H9 (cell line): ENCODE data around the gene ACSM3. TPM values are rescaled to one million over a fixed set of nuclear protein-coding genes. Genes with fewer than 3 reads are reported as not detected.

ENCODE experiments used
- DNase-seq: peaks from one replicate; pipeline ENCODE4 v3.0.0-alpha.2; 2017
- H2AFZ ChIP-seq: one replicate; pipeline ENCODE4 v1.6.1; 2013; ENCODE audit warnings: mild to moderate bottlenecking, low read length, control low read depth, moderate library complexity
- H2AK5ac ChIP-seq: 2 replicates; pipeline ENCODE4 v1.6.1; 2013; ENCODE audit warnings: low read length, control low read depth, mixed read lengths; ENCODE audit not compliant: insufficient read length
- H2BK120ac ChIP-seq: one replicate; pipeline ENCODE4 v1.6.1; 2013; ENCODE audit warnings: low read depth, mild to moderate bottlenecking, low read length, control low read depth, inconsistent platforms; ENCODE audit not compliant: poor library complexity, severe bottlenecking
- H2BK12ac ChIP-seq: 2 replicates; pipeline ENCODE4 v1.6.1; 2013; ENCODE audit warnings: low read length, control low read depth, mixed read lengths, low read depth; ENCODE audit not compliant: insufficient read length
- H2BK15ac ChIP-seq: 2 replicates; pipeline ENCODE4 v1.6.1; 2013; ENCODE audit warnings: low read depth, low read length, control low read depth
- H2BK20ac ChIP-seq: one replicate; pipeline ENCODE4 v1.6.1; 2013; ENCODE audit warnings: low read depth, mild to moderate bottlenecking, low read length, control low read depth, inconsistent platforms; ENCODE audit not compliant: poor library complexity, severe bottlenecking
- H2BK5ac ChIP-seq: 2 replicates; pipeline ENCODE4 v1.6.1; 2013; ENCODE audit warnings: low read length, control low read depth, mixed read lengths; ENCODE audit not compliant: insufficient read length
- H3K14ac ChIP-seq: 2 replicates; pipeline ENCODE4 v1.6.1; 2013; ENCODE audit warnings: low read length, control low read depth; ENCODE audit not compliant: insufficient read depth
- H3K18ac ChIP-seq: 2 replicates; pipeline ENCODE4 v1.6.1; 2013; ENCODE audit warnings: low read depth, mild to moderate bottlenecking, mixed read lengths, low read length, control low read depth; ENCODE audit not compliant: insufficient read length
- H3K23ac ChIP-seq: 2 replicates; pipeline ENCODE4 v1.6.1; 2013; ENCODE audit warnings: low read length, control low read depth, mixed read lengths, low read depth; ENCODE audit not compliant: insufficient read length
- H3K23me2 ChIP-seq: 2 replicates; pipeline ENCODE4 v1.6.1; 2013; ENCODE audit warnings: low read depth, mild to moderate bottlenecking, mixed read lengths, low read length, control low read depth; ENCODE audit not compliant: insufficient read length, poor library complexity, severe bottlenecking
- H3K27ac ChIP-seq: 2 replicates; pipeline ENCODE4 v1.5.1; 2013; ENCODE audit warnings: low read length, control low read depth, mixed read lengths, low read depth; ENCODE audit not compliant: insufficient read length
- H3K27me3 ChIP-seq: 2 replicates; pipeline ENCODE4 v1.6.1; 2013; ENCODE audit warnings: low read length, control low read depth, inconsistent platforms; ENCODE audit not compliant: insufficient read depth
- H3K4ac ChIP-seq: 2 replicates; pipeline ENCODE4 v1.6.1; 2013; ENCODE audit warnings: low read depth, mild to moderate bottlenecking, control low read depth, inconsistent platforms, low read length, moderate library complexity
- H3K4me1 ChIP-seq: 2 replicates; pipeline ENCODE4 v1.6.1; 2013; ENCODE audit warnings: low read length, control low read depth, inconsistent platforms; ENCODE audit not compliant: insufficient read depth
- H3K4me2 ChIP-seq: 2 replicates; pipeline ENCODE4 v1.6.1; 2013; ENCODE audit warnings: low read length, control low read depth, mixed read lengths; ENCODE audit not compliant: insufficient read length, insufficient read depth
- H3K56ac ChIP-seq: 2 replicates; pipeline ENCODE4 v1.6.1; 2013; ENCODE audit warnings: low read depth, mild to moderate bottlenecking, mixed read lengths, low read length, control low read depth; ENCODE audit not compliant: insufficient read length
- H3K79me1 ChIP-seq: 2 replicates; pipeline ENCODE4 v1.6.1; 2013; ENCODE audit warnings: low read depth, mild to moderate bottlenecking, moderate library complexity, low read length, control low read depth, inconsistent platforms; ENCODE audit not compliant: insufficient read depth, poor library complexity, severe bottlenecking
- H3K79me2 ChIP-seq: 2 replicates; pipeline ENCODE4 v1.6.1; 2013; ENCODE audit warnings: low read length, control low read depth, inconsistent platforms; ENCODE audit not compliant: insufficient read depth
- H3K9ac ChIP-seq: 2 replicates; pipeline ENCODE4 v1.6.1; 2013; ENCODE audit warnings: low read length, control low read depth, mixed read lengths; ENCODE audit not compliant: insufficient read length; ENCODE audit errors: extremely low read depth
- H3K9me3 ChIP-seq: one replicate; pipeline ENCODE4 v1.6.1; 2013; ENCODE audit warnings: low read depth, low read length, inconsistent platforms; ENCODE audit not compliant: control insufficient read depth
- H3T11ph ChIP-seq: one replicate; pipeline ENCODE4 v1.6.1; 2013; ENCODE audit warnings: mild to moderate bottlenecking, low read length, control low read depth, inconsistent platforms
- H4K20me1 ChIP-seq: one replicate; pipeline ENCODE4 v1.6.1; 2013; ENCODE audit not compliant: control insufficient read depth, insufficient read length, insufficient read depth
- H4K5ac ChIP-seq: 2 replicates; pipeline ENCODE4 v1.6.1; 2013; ENCODE audit warnings: low read depth, mild to moderate bottlenecking, mixed read lengths, low read length, control low read depth; ENCODE audit not compliant: insufficient read length
- H4K8ac ChIP-seq: replicated peaks from 2 replicates; pipeline ENCODE4 v1.6.1; 2013; ENCODE audit warnings: low read length, control low read depth, mixed read lengths, low read depth; ENCODE audit not compliant: insufficient read length
- H4K91ac ChIP-seq: 2 replicates; pipeline ENCODE4 v1.6.1; 2013; ENCODE audit warnings: low read depth, mild to moderate bottlenecking, moderate library complexity, mixed read lengths, low read length, control low read depth; ENCODE audit not compliant: insufficient read length
- H3K27ac Mint-ChIP-seq, 3 experiments: 2 replicates in 2 of 3; 3 replicates in 1 of 3; pipeline ENCODE4 v1.8.0; 2020 to 2021; ENCODE audit warnings: mixed read lengths in 3 of 3, mild to moderate bottlenecking in 1 of 3, moderate library complexity in 1 of 3
- H3K27me3 Mint-ChIP-seq: 2 replicates; pipeline ENCODE4 v1.8.0; 2021; ENCODE audit warnings: low read depth, mild to moderate bottlenecking, moderate library complexity, mixed read lengths
- H3K36me3 Mint-ChIP-seq, 3 experiments: 2 replicates in 2 of 3; 3 replicates in 1 of 3; pipeline ENCODE4 v1.8.0; 2020 to 2021; ENCODE audit warnings: low read depth in 3 of 3, mixed read lengths in 3 of 3; ENCODE audit not compliant: insufficient read depth in 1 of 3
- H3K4me1 Mint-ChIP-seq, 2 experiments: 2 replicates each; pipeline ENCODE4 v1.8.0; 2020; ENCODE audit warnings: mixed read lengths in 2 of 2
- H3K4me3 Mint-ChIP-seq, 2 experiments: 2 replicates in 1 of 2; 3 replicates in 1 of 2; pipeline ENCODE4 v1.8.0; 2020 to 2021; ENCODE audit warnings: mild to moderate bottlenecking in 2 of 2, mixed read lengths in 2 of 2, moderate library complexity in 1 of 2
- H3K9me3 Mint-ChIP-seq, 2 experiments: 2 replicates in 1 of 2; 3 replicates in 1 of 2; pipeline ENCODE4 v1.8.0; 2020; ENCODE audit warnings: mild to moderate bottlenecking in 2 of 2, mixed read lengths in 2 of 2, moderate library complexity in 1 of 2
- CTCF ChIP-seq: fragments of 200-600 bp; sonication (generic); conservative IDR thresholded peaks from 3 replicates; pipeline ENCODE4 v1.8.0; 2021; ENCODE audit warnings: antibody characterized with exemption, mild to moderate bottlenecking
- WGBS: extraction: QIAGEN DNeasy Blood & Tissue Kit; methylation state at CpG from one replicate; pipeline ENCODE4 v1.1.7; 2013; ENCODE audit warnings: missing lambda C conversion rate, low lambda C conversion rate, mixed read lengths; ENCODE audit not compliant: insufficient read length; ENCODE audit errors: extremely low coverage; 5-methylcytosine and 5-hydroxymethylcytosine counted together
- total RNA-seq: library from RNA; stranded (reverse); gene quantifications from 2 replicates; pipeline ENCODE4 v1.2.1, GENCODE V29; 2021

The ACSM3 gene
- total RNA-seq, 1 experiment from 2014 or later, result 3.1 TPM

- Mint-ChIP-seq H3K27ac (no peak overlapping the region), H3K27me3 (no peaks in the 10 kb centered on the region; the same call in 1 of the 2 replicates), H3K9me3 (no peaks in the 10 kb centered on the region), H3K4me1 (no peaks in the 10 kb centered on the region), H3K4me3 (no peak overlapping the region), H3K36me3 (peaks cover 17 to 41% (median 39%) of the 10 kb centered on the region in 3 experiments; a peak in 6 of 7 replicates)
- H2BK120ac ChIP-seq, result no peak overlapping the region
- no peak overlapping the region for H2BK20ac ChIP-seq
- no peak overlapping the region for H2AK5ac ChIP-seq
- H3K9me3 ChIP-seq, result no peaks in the 10 kb centered on the region
- no peak overlapping the region for H3K27ac ChIP-seq
- H3K4ac ChIP-seq, result no peak overlapping the region
- H3T11ph ChIP-seq, result no peak overlapping the region
- H4K91ac ChIP-seq, result no peak overlapping the region
- no peak for TF ChIP-seq CTCF
- no peak overlapping the region for H3K14ac ChIP-seq
- H4K20me1 ChIP-seq, result no peaks in the 10 kb centered on the region
- no peak overlapping the region for H2BK5ac ChIP-seq
- no peak overlapping the region for H4K5ac ChIP-seq
- no peak overlapping the region for H3K18ac ChIP-seq
- no peak overlapping the region for H3K9ac ChIP-seq
- no peak overlapping the region for H3K4me2 ChIP-seq
- no peak overlapping the region for H2BK15ac ChIP-seq
- no peaks in the 10 kb centered on the region for H3K4me1 ChIP-seq
- no CpG with 5 or more reads among the region's 3 CpGs for WGBS
- no peak overlapping the region for H2BK12ac ChIP-seq
- no peak overlapping the region for H2AFZ ChIP-seq
- H3K23me2 ChIP-seq, result no peaks in the 10 kb centered on the region
- no peak overlapping the region for H4K8ac ChIP-seq
- H3K79me1 ChIP-seq, result no peaks in the 10 kb centered on the region
- H3K79me2 ChIP-seq, result no peaks in the 10 kb centered on the region
- DNase-seq, result no peak
- no peak overlapping the region for H3K23ac ChIP-seq
- H3K56ac ChIP-seq, result no peak overlapping the region
- H3K27me3 ChIP-seq, result no peaks in the 10 kb centered on the region
Observed at GRCh38 chr16:20734782-20735181, 29.0 kb upstream of the ACSM3 start.
